Activated T-cell treated with anti-CD3 and anti-CD28 coated beads, Interleukin-2, amount 50 U/mL, for 24 hours (primary cell): ENCODE measurements around the gene CATSPER4.

Experiments used
- DNase-seq: peaks from one replicate; pipeline ENCODE4 v3.0.0-alpha.2; 2020
- H3K27ac Mint-ChIP-seq: 2 replicates; pipeline ENCODE4 v1.8.0; 2020; ENCODE audit warnings: mild to moderate bottlenecking, mixed read lengths
- H3K27me3 Mint-ChIP-seq: 2 replicates; pipeline ENCODE4 v1.8.0; 2020; ENCODE audit warnings: mixed read lengths
- H3K36me3 Mint-ChIP-seq: 2 replicates; pipeline ENCODE4 v1.8.0; 2020; ENCODE audit warnings: low read depth, mixed read lengths
- H3K4me1 Mint-ChIP-seq: 2 replicates; pipeline ENCODE4 v1.8.0; 2020; ENCODE audit warnings: low read depth, mixed read lengths
- H3K4me3 Mint-ChIP-seq: 2 replicates; pipeline ENCODE4 v1.8.0; 2020; ENCODE audit warnings: mild to moderate bottlenecking, moderate library complexity, mixed read lengths
- H3K9me3 Mint-ChIP-seq: 2 replicates; pipeline ENCODE4 v1.8.0; 2020; ENCODE audit warnings: mixed read lengths

CATSPER4 gene

DNA sequence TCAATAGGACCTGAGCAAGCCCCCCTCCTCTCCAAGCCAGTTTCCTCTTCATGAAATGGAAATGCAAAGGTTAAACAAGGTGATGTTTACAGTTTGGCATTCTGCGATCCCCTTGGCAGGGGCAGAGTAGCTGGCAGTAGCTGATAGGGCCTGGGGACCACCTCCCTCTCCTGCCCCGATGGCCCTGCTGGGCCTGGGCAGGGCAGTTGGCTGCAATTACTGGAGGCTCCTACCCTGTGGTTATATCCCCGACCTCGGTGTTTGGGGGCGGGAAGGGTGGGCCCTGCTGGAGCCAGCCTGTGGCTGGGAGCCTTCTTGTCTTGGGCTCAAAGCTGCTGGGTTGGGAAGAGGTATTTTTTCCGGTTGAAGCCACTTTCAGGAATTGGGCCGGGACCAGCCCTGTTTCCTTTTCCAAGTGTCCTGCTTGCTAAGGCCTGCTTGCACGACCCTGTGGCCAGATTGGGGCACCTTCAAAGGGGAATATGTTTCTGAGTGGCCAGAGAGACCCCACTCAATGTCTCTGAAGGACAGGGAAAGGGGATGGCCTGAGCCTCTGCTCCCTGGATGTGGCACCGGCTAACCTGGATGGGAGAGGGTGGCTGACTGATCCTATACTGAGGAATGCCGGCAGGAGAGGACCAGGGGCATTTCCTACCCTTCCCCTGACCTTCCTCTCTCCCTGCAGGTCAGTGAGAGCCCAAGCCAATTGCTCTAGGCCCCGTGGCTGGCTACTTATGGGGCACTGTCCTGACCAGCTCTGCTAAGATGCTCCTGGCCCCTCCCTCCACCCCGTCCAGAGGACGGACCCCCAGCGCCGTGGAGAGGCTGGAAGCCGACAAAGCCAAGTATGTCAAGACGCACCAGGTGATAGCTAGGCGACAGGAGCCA, 29.6 kb upstream of the CATSPER4 start:
- H3K4me3 Mint-ChIP-seq, result no peak overlapping the region
- H3K27me3 Mint-ChIP-seq, result peaks cover 69% of the 10 kb centered on the region
- H3K27ac Mint-ChIP-seq, result no peak overlapping the region
- H3K9me3 Mint-ChIP-seq, result no peaks in the 10 kb centered on the region
- H3K36me3 Mint-ChIP-seq, result no peaks in the 10 kb centered on the region
- peaks cover 25% of the 10 kb centered on the region for H3K4me1 Mint-ChIP-seq
- no peak for DNase-seq

DNA sequence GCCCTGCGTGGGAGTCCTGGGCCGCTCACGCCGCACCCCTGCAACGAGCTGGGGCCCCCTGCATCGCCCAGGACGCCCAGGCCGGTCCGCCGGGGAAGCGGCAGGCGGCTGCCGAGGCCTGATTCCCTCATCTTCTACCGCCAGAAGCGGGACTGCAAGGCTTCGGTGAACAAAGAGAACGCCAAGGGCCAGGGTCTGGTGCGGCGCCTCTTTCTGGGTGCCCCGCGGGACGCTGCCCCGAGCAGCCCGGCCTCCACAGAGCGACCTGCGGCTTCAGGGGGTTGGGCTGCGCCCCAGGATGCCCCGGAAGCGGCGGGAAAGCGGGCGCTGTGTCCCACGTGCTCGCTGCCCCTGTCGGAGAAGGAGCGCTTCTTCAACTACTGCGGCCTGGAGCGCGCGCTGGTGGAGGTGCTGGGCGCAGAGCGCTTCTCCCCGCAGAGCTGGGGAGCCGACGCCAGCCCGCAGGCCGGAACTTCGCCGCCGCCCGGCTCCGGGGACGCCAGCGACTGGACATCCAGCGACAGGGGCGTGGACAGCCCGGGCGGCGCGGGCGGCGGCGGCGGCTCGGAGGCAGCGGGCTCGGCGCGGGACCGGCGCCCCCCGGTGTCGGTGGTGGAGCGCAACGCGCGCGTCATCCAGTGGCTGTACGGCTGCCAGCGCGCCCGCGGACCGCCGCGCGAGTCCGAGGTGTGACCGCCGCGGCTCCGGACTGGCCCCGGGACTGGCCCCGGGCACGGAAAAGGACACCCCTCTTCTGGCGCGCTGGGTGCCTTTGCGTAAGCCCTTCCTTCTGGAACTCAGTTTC, 28.8 kb upstream of the CATSPER4 start:
- peak overlapping the region; percentile 57 for H3K4me3 Mint-ChIP-seq
- H3K27ac Mint-ChIP-seq, result no peak overlapping the region
- H3K27me3 Mint-ChIP-seq, result peaks cover 60% of the 10 kb centered on the region
- no peaks in the 10 kb centered on the region for H3K36me3 Mint-ChIP-seq
- H3K9me3 Mint-ChIP-seq, result no peaks in the 10 kb centered on the region
- H3K4me1 Mint-ChIP-seq, result peaks cover 24% of the 10 kb centered on the region
- DNase-seq, result peak; percentile 76

DNA sequence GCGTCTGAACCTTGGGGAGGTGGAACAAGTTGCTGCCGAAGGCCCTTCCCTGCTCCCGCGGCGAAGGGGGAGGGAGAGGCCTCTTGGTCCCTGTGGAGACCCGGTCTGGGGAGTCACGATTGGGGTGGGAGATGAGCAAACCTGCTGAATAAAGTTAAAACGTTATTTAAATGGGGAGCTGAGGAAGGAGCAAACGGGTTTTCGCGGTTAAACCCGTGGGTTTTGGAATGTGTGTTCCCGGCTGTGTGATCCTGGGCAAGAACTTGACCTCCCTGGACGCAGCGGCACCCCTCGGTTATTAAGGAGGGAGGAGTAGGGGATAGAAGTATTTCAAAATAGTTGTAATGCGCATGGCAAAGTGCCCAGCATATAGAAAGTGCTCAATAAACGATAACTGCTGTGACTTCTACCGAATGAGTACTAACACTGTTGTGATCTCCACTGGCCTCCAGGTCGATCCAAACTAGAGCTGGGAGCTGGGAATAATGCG, 28.1 kb upstream of the CATSPER4 start:
- no peaks in the 10 kb centered on the region for H3K9me3 Mint-ChIP-seq
- no peak for DNase-seq
- H3K27me3 Mint-ChIP-seq, result peaks cover 57% of the 10 kb centered on the region
- H3K36me3 Mint-ChIP-seq, result no peaks in the 10 kb centered on the region
- peak overlapping the region; percentile 57 for H3K4me3 Mint-ChIP-seq
- peaks cover 22% of the 10 kb centered on the region for H3K4me1 Mint-ChIP-seq
- no peak overlapping the region for H3K27ac Mint-ChIP-seq

DNA sequence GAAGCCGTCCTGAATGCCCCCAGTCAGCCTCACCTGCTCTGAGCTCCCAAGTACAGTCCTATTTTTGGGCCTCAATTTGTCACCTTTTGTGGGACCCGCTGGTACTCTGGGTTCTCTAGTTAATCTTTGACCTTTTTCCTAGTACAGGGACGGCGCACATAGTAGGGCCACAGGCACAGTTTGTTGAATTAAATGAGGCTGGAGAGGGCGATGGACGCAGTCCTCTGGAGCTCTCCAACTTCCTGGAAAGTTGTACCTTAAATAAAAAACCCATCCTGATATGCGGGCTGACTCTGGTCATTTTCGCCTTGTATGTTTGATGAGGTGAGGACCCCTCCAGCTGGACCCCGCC, 26.7 kb upstream of the CATSPER4 start:
- Mint-ChIP-seq H3K27ac (no peak overlapping the region), H3K4me3 (peak overlapping the region; percentile 36), H3K9me3 (no peaks in the 10 kb centered on the region), H3K4me1 (peaks cover 22% of the 10 kb centered on the region), H3K36me3 (no peaks in the 10 kb centered on the region), H3K27me3 (peaks cover 45% of the 10 kb centered on the region)
- no peak for DNase-seq

DNA sequence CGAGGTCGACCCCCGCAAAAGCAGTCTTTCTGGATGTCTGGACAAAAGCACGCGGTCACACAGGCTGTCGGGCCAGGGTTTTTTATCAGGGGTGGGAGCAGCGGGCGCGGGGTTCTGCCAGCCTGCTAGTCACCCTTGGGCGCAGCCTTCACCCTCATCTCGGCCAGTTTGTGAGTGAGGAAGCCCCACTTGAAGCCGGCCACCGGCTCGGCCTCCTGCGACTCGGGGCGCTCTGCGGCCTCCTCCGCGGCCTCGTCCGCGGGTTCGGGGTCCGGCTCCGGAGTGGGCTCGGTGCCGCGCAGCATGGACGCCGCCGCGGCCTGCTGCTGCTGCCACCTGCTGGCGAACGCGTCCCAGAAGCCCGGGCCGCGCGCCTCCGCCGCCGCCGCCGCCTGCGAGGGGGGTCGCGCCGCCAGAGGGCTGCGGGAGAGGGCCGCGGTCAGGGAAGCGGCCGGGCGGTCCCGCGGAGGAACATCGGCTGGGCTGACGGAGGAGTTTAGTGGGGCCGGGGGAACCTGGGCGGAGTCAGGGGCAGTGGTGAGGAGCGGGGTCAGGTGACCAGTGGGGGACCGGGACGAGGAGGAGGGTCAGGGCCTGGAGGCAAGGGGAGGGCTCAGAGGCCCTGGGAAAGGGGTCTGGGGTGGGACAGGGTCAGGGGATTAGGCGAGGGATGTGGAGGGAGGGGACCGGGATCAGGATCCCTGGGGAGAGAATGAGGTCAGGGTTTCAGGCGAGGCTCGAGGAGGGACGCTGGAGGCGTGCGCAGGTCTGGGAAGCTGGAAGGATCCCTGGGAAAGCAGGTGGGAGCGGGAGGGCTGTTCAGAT, 26.2 kb upstream of the CATSPER4 start:
- Mint-ChIP-seq H3K27ac (no peak overlapping the region), H3K4me3 (peak overlapping the region; percentile 42), H3K27me3 (peaks cover 39% of the 10 kb centered on the region), H3K4me1 (peaks cover 23% of the 10 kb centered on the region), H3K36me3 (no peaks in the 10 kb centered on the region), H3K9me3 (no peaks in the 10 kb centered on the region)
- DNase-seq, result peak; percentile 81

DNA sequence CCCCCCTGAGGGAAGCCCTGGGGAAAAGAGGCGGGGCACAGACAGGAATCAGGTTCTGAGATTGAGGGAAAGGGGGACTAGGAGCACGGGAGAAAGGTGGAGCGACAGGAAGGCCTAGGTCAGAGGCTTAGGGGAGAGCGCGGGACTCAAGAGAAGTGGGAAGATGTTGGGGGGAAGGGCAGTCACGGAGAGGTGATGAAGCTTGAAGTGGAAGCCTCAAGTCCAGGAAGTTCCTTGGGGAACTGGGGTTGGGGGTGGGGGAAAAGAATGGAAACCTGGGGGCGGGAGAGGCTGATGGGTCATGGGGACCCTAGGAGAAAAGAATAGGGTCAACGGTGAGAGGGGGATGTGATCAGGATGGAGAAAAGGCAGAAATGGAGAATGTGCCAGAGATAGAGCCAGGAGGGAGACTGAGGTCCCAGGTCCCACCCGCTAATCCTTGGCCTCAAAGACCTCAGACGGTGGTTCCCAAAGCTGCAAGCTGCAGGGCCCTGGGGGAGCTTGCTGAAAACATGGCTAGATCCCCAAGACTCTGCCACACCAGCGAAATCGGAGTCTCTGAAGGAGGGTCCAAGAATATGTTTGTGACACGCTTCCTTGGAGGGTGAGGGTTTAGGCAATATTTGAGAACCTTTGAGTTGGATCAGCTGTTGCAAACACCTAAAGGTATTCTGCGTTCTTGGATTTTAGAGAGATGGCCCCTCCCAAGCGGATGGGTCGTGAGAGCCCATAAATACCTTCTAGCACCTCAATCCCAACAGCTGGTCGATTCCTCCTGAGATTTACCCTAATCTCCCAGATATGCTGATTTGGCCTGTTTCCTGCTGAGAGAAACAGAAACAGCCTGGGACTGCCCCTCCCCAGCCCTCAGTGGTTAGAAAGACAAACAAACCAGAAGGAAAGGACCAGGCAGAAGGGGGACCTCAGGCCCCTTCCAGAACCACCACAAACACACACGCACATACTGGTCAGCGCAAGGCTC, 25.2 kb upstream of the CATSPER4 start:
- no peak for DNase-seq
- Mint-ChIP-seq H3K4me3 (peak overlapping the region; percentile 42), H3K27ac (no peak overlapping the region), H3K4me1 (peaks cover 23% of the 10 kb centered on the region), H3K27me3 (peaks cover 32% of the 10 kb centered on the region), H3K36me3 (peaks cover 5% of the 10 kb centered on the region), H3K9me3 (no peaks in the 10 kb centered on the region)

DNA sequence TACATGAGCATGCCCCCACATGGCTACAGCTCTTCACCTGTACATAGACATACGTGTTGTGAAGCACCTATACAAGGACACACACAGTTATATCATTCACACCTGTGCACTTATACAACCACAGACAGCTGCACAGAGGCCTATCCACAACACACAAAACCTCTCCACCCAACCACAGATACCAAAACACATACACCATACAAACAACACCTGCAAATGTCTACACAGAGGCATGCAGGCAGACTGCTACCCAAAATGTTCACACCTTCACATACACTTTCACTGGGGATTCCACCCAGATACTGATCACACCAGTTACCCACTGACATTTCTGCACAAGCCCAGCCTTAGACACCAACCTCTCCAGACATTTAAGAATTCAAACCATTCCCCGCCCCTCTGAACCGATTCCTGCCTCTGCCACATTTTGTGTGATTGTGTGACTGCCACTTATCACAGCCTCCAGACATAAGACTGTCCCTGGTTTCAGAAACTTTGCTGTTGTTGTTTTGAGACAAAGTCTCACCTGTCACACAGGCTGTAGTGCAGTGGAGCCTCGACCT, 23.6 kb upstream of the CATSPER4 start:
- peaks cover 22% of the 10 kb centered on the region for H3K27me3 Mint-ChIP-seq
- DNase-seq, result no peak
- peaks cover 30% of the 10 kb centered on the region for H3K4me1 Mint-ChIP-seq
- H3K27ac Mint-ChIP-seq, result no peak overlapping the region
- no peaks in the 10 kb centered on the region for H3K9me3 Mint-ChIP-seq
- no peak overlapping the region for H3K4me3 Mint-ChIP-seq
- peaks cover 21% of the 10 kb centered on the region for H3K36me3 Mint-ChIP-seq

DNA sequence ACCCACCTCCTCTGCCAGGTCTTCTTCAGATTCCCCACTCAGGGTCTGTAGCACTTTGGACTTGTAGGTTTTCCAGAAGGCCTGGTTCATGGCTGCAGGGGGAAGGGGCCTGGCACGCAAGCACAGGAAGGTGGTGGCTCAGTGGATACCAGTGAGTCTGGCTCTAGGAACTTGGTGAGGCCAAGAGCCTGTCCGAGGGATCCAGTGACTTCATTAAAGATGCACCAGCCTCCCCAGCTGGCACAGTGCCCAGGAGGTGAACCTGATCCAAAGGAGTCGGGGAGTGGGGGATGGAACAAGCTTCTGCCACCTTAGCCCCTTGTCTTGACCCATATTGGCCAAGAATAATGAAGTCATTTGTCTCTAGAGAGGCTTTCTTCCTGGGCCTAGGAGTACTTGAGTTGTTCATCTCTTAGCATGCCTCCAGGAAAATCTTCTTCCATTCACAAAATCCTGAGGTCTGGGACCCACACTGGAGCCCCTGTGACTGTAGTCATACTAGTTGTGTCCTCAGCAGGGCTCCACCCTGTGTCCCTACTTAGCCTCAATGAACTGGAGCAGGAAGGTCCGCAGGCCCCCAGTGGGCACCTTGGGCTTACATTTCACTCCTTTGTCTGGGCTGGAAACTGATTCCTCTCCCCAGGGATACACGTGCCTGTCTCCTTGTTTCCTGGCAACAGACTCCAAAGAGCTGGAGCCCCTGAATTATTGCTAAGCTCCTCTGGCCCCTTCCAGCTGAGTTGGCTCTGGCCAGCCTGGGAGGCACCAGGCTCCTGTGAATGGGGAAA, 21.8 kb upstream of the CATSPER4 start, which contains the start of gene C1orf232:
TSS of gene C1orf232 (minus strand) at position 554 of the 788 bp plus-strand sequence. CDS start at position 90, 464 bp downstream.
- Mint-ChIP-seq H3K4me3 (peak within 1 kb of the TSS; percentile 88), H3K27me3 (peaks cover 11% of the 10 kb centered on the region), H3K9me3 (no peaks in the 10 kb centered on the region), H3K36me3 (peaks cover 29% of the 10 kb centered on the region), H3K4me1 (peaks cover 26% of the 10 kb centered on the region), H3K27ac (peak within 1 kb of the TSS; percentile 95)
- no peak for DNase-seq

DNA sequence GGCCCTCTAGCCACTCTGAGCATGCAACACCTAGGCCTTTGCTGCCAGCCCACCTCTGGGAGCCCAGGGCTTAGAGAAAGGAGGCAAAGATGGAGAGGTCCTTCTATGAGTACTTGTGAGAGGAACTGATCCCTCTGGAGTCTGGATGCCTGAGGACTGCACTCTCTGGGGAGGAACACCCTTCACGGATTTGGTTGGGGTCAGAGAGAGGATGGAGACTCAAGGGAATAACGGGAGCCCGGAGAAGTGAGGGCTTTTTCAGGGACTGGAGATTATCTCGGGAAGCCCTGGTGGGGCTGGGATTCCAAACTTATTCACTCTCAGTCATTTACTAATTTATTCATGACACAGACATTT, 21.2 kb upstream of the CATSPER4 start:
- Mint-ChIP-seq H3K36me3 (peaks cover 31% of the 10 kb centered on the region), H3K9me3 (no peaks in the 10 kb centered on the region), H3K4me3 (peak overlapping the region; percentile 88), H3K27me3 (peaks cover 7% of the 10 kb centered on the region), H3K4me1 (peaks cover 22% of the 10 kb centered on the region), H3K27ac (peak overlapping the region; percentile 52)
- DNase-seq, result no peak

DNA sequence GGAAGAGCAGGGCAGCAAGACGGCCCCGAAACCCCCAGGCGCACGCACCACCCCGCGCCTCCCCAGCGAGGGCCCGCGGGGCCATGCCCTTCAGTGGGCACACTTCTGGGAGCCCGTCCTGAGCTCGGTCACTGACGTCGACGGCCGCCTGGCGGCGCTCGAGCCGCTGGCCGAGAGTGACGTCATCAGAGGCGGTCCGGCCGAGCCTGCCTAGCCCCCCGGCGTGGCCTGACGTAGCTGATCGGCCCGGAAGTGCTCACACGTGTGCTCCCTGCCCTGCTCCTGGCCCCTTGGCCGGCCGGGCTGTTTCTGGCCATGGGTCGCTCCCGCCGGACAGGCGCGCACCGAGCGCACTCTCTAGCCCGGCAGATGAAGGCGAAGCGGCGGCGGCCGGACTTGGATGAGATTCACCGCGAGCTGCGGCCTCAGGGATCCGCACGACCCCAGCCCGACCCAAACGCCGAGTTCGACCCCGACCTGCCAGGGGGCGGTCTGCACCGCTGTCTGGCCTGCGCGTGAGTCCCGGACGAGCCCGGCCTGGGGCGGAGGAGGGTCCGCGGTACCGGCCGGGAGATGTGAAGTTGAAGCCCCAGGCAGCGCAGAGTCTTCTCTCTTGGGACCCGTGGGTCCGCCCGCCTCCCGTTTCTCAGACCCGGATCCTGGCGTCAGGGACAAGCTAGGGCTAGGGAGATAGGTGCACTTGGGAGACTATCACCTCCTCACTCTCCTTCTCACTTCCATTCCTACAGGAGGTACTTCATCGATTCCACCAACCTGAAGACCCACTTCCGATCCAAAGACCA, 20.5 kb upstream of the CATSPER4 start, which contains the start of gene ZNF593:
TSS of gene ZNF593 (plus strand) at position 240 of the 803 bp plus-strand sequence. CDS start at position 316, 76 bp downstream.
- peak; percentile 94 for DNase-seq
- Mint-ChIP-seq H3K4me1 (peaks cover 19% of the 10 kb centered on the region), H3K27me3 (peaks cover 2% of the 10 kb centered on the region), H3K9me3 (no peaks in the 10 kb centered on the region), H3K36me3 (peaks cover 31% of the 10 kb centered on the region), H3K4me3 (peak within 1 kb of the TSS; percentile 88), H3K27ac (peak within 1 kb of the TSS; percentile 95)

DNA sequence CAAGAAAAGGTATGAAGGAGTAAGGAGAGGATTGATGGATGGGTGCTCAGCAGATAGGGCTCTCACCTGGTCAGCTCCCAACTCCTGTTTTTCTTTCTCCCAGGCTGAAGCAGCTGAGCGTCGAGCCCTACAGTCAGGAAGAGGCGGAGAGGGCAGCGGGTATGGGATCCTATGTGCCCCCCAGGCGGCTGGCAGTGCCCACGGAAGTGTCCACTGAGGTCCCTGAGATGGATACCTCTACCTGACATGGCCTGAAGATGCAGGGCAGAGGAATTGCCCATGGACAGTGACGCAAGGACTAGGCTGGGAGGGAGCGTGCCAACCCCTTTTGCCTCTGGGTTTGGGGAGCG, 20.0 kb upstream of the CATSPER4 start:
- Mint-ChIP-seq H3K27me3 (no peaks in the 10 kb centered on the region), H3K9me3 (no peaks in the 10 kb centered on the region), H3K4me3 (peak overlapping the region; percentile 88), H3K27ac (peak overlapping the region; percentile 95), H3K4me1 (peaks cover 15% of the 10 kb centered on the region), H3K36me3 (peaks cover 31% of the 10 kb centered on the region)
- no peak for DNase-seq
